IMR-90 (cell line): ENCODE data around the gene SMAD4. TPM values are rescaled to one million over a fixed set of nuclear protein-coding genes. Genes with fewer than 3 reads are reported as not detected.

Experiments
- ATAC-seq: fragments of 200-7000 bp; cut with Tn5 transposase; 2 replicates; pipeline ENCODE4 v1.9.1; 2020; ENCODE audit warnings: low read depth, mild to moderate bottlenecking, moderate library complexity
- BruUV-seq: library from RNA; stranded (reverse); fragments of 400-500 nt; replicated peaks from 2 replicates; lab custom pipeline; 2021; lab: Mats Ljungman, UMichigan
- CTCF ChIA-PET: fragments of 300-600 bp; formaldehyde crosslinking; extraction: SDS; loops from one replicate; lab custom pipeline; 2021; ENCODE audit warnings: antibody characterized with exemption; lab: Yijun Ruan, JAX
- POLR2A ChIA-PET: fragments of 300-600 bp; sonication (Branson Sonifier 250); formaldehyde crosslinking; loops from one replicate; lab custom pipeline; 2022; ENCODE audit warnings: antibody characterized with exemption; ENCODE audit not compliant: unreplicated experiment; lab: Charles Lee
- DNase-seq: peaks from one replicate; pipeline ENCODE4 v3.0.0; 2013
- H2AFZ ChIP-seq: replicated peaks from 2 replicates; pipeline ENCODE3; 2013; ENCODE audit warnings: low read length, mild to moderate bottlenecking; ENCODE audit not compliant: poor library complexity
- H2AK5ac ChIP-seq: 2 replicates; pipeline ENCODE4 v1.6.1; 2013; ENCODE audit warnings: low read depth, low read length, inconsistent platforms
- H2AK9ac ChIP-seq: replicated peaks from 2 replicates; pipeline ENCODE3; 2013; ENCODE audit warnings: mild to moderate bottlenecking, low read depth, low read length, moderate library complexity; ENCODE audit not compliant: poor library complexity
- H2BK120ac ChIP-seq: 2 replicates; pipeline ENCODE4 v1.6.1; 2013; ENCODE audit warnings: low read depth, low read length, inconsistent platforms
- H2BK15ac ChIP-seq: 3 replicates; pipeline ENCODE4 v1.6.1; 2013; ENCODE audit warnings: low read depth, low read length, inconsistent platforms
- H2BK20ac ChIP-seq: 2 replicates; pipeline ENCODE4 v1.6.1; 2013; ENCODE audit warnings: low read depth, mild to moderate bottlenecking, inconsistent platforms, low read length, moderate library complexity
- H2BK5ac ChIP-seq: 2 replicates; pipeline ENCODE4 v1.6.1; 2013; ENCODE audit warnings: mild to moderate bottlenecking, low read depth, low read length, inconsistent platforms; ENCODE audit not compliant: poor library complexity, severe bottlenecking
- H3K14ac ChIP-seq: replicated peaks from 2 replicates; pipeline ENCODE4 v1.6.1; 2013; ENCODE audit warnings: low read depth, low read length, inconsistent platforms
- H3K18ac ChIP-seq: 2 replicates; pipeline ENCODE4 v1.6.1; 2013; ENCODE audit warnings: low read depth, low read length, control low read depth
- H3K23ac ChIP-seq: 2 replicates; pipeline ENCODE4 v1.6.1; 2013; ENCODE audit warnings: low read depth, low read length, inconsistent platforms
- H3K27ac ChIP-seq: 2 replicates; pipeline ENCODE4 v1.5.1; 2013; ENCODE audit warnings: mild to moderate bottlenecking, control low read depth, low read length; ENCODE audit not compliant: insufficient read depth
- H3K27me3 ChIP-seq: 2 replicates; pipeline ENCODE4 v1.6.1; 2013; ENCODE audit warnings: low read length; ENCODE audit not compliant: control insufficient read depth, insufficient read depth
- H3K36me3 ChIP-seq: 2 replicates; pipeline ENCODE4 v1.6.1; 2013; ENCODE audit warnings: low read length, mixed read lengths; ENCODE audit not compliant: control insufficient read depth, insufficient read depth
- H3K4ac ChIP-seq: 2 replicates; pipeline ENCODE4 v1.6.1; 2013; ENCODE audit warnings: low read depth, low read length, inconsistent platforms
- H3K4me1 ChIP-seq: 2 replicates; pipeline ENCODE4 v1.6.1; 2013; ENCODE audit warnings: low read length, mixed read lengths; ENCODE audit not compliant: control insufficient read depth, insufficient read depth
- H3K4me2 ChIP-seq: 2 replicates; pipeline ENCODE4 v1.6.1; 2013; ENCODE audit warnings: low read depth, mild to moderate bottlenecking, control low read depth, low read length, moderate library complexity
- H3K4me3 ChIP-seq: 2 replicates; pipeline ENCODE4 v1.5.1; 2013; ENCODE audit warnings: low read depth, mild to moderate bottlenecking, control low read depth, low read length, moderate library complexity; ENCODE audit not compliant: insufficient read depth
- H3K56ac ChIP-seq: 2 replicates; pipeline ENCODE4 v1.6.1; 2013; ENCODE audit warnings: low read length, inconsistent platforms; ENCODE audit not compliant: insufficient read depth; ENCODE audit errors: extremely low read depth
- H3K79me1 ChIP-seq, 2 experiments: 2 replicates each; pipeline ENCODE4 v1.6.1; 2013; ENCODE audit warnings: low read length in 2 of 2, inconsistent platforms in 1 of 2, low read depth in 1 of 2
- H3K9ac ChIP-seq: 2 replicates; pipeline ENCODE4 v1.6.1; 2013; ENCODE audit warnings: low read depth, low read length, control low read depth
- H3K9me1 ChIP-seq: 2 replicates; pipeline ENCODE4 v1.6.1; 2013; ENCODE audit warnings: low read length, inconsistent platforms; ENCODE audit not compliant: insufficient read depth
- H3K9me3 ChIP-seq: 2 replicates; pipeline ENCODE4 v1.6.1; 2013; ENCODE audit warnings: low read length; ENCODE audit not compliant: control insufficient read depth, insufficient read depth
- H4K20me1 ChIP-seq: 2 replicates; pipeline ENCODE4 v1.6.1; 2013; ENCODE audit warnings: low read length, inconsistent platforms; ENCODE audit not compliant: insufficient read depth
- H4K5ac ChIP-seq: 2 replicates; pipeline ENCODE4 v1.6.1; 2013; ENCODE audit warnings: mild to moderate bottlenecking, low read depth, low read length, control low read depth
- H4K8ac ChIP-seq, 2 experiments: 2 replicates each; pipeline ENCODE4 v1.6.1; 2013; ENCODE audit warnings: low read depth in 2 of 2, low read length in 2 of 2, control low read depth in 1 of 2, inconsistent platforms in 1 of 2
- H4K91ac ChIP-seq: 2 replicates; pipeline ENCODE4 v1.6.1; 2013; ENCODE audit warnings: low read depth, low read length, inconsistent platforms; ENCODE audit not compliant: insufficient read depth
- BHLHE40 ChIP-seq: fragments of 150-350 bp; IDR thresholded peaks from 2 replicates; pipeline ENCODE4 v1.6.1; 2016; ENCODE audit warnings: mild to moderate bottlenecking, low read depth, low read length
- CEBPB ChIP-seq: IDR thresholded peaks from 2 replicates; pipeline ENCODE4 v1.6.1; 2012; ENCODE audit warnings: low read depth, low read length, improper control_type of control experiment
- CHD1 ChIP-seq: IDR thresholded peaks from 2 replicates; pipeline ENCODE4 v1.6.1; 2012; ENCODE audit warnings: low read depth, low read length, improper control_type of control experiment
- CTCF ChIP-seq: conservative IDR thresholded peaks from 2 replicates; pipeline ENCODE4 v1.5.1; 2012; ENCODE audit warnings: mild to moderate bottlenecking, low read depth, low read length, improper control_type of control experiment
- ELK1 ChIP-seq: fragments of 150-350 bp; IDR thresholded peaks from 2 replicates; pipeline ENCODE4 v1.6.1; 2016; ENCODE audit warnings: low read depth, mild to moderate bottlenecking, low read length, moderate library complexity, borderline replicate concordance
- FOS ChIP-seq: fragments of 150-350 bp; IDR thresholded peaks from 2 replicates; pipeline ENCODE4 v1.6.1; 2016; ENCODE audit warnings: low read depth, low read length
- MAFK ChIP-seq: IDR thresholded peaks from 2 replicates; pipeline ENCODE4 v1.6.1; 2012; ENCODE audit warnings: low read depth, low read length, improper control_type of control experiment
- MAZ ChIP-seq: IDR thresholded peaks from 2 replicates; pipeline ENCODE4 v1.6.1; 2012; ENCODE audit warnings: low read depth, mild to moderate bottlenecking, low read length, improper control_type of control experiment, moderate library complexity, borderline replicate concordance
- MXI1 ChIP-seq: IDR thresholded peaks from 2 replicates; pipeline ENCODE4 v1.6.1; 2012; ENCODE audit warnings: low read depth, mild to moderate bottlenecking, low read length, moderate library complexity, borderline replicate concordance
- POLR2A ChIP-seq: IDR thresholded peaks from 2 replicates; pipeline ENCODE4 v1.6.1; 2012; ENCODE audit warnings: mild to moderate bottlenecking, low read depth, low read length
- RAD21 ChIP-seq: IDR thresholded peaks from 2 replicates; pipeline ENCODE4 v1.6.1; 2012; ENCODE audit warnings: low read length, improper control_type of control experiment
- RCOR1 ChIP-seq: IDR thresholded peaks from 2 replicates; pipeline ENCODE4 v1.6.1; 2012; ENCODE audit warnings: mild to moderate bottlenecking, low read length, improper control_type of control experiment; ENCODE audit not compliant: insufficient replicate concordance
- RFX5 ChIP-seq: IDR thresholded peaks from 2 replicates; pipeline ENCODE4 v1.8.0; 2012; ENCODE audit warnings: low read depth, mild to moderate bottlenecking, low read length, moderate library complexity
- SMC3 ChIP-seq: fragments of 150-350 bp; IDR thresholded peaks from 2 replicates; pipeline ENCODE4 v1.6.1; 2016; ENCODE audit warnings: low read depth, mild to moderate bottlenecking, antibody characterized with exemption, low read length, moderate library complexity
- dilution Hi-C: fragments of 300-500 bp; cut with HindIII; formaldehyde crosslinking; loops from one replicate; pipeline ENCODE4 v1.14.3; 2018; ENCODE audit warnings: low sequenced_read_pairs; ENCODE audit not compliant: unreplicated experiment
- in situ Hi-C: fragments of 300-500 bp; cut with MboI; formaldehyde crosslinking; loops from 3 replicates; pipeline ENCODE4 v1.14.3; 2019; ENCODE audit warnings: low sequenced_read_pairs, inconsistent platforms, mixed read lengths
- intact Hi-C: fragments of 100-400 bp; cut with micrococcal nuclease; formaldehyde crosslinking; loops from 2 replicates; pipeline ENCODE4 v1.10.0; 2022
- polyA plus RNA-seq, 3 experiments: library from polyadenylated mRNA; depleted of rRNA; stranded (reverse); fragments of >200 nt; gene quantifications; 2 replicates each; pipeline ENCODE4 v1.2.3, GENCODE V29; 2012; ENCODE audit warnings: low replicate concordance in 1 of 3
- total RNA-seq: library from RNA; depleted of rRNA; stranded (reverse); fragments of >200 nt; gene quantifications from 2 replicates; pipeline ENCODE4 v1.2.3, GENCODE V29; 2012
- TF ChIP-seq, protein P1 (sequence below): fragments of 150-350 bp; IDR thresholded peaks from 2 replicates; pipeline ENCODE4 v1.6.1; 2017; ENCODE audit warnings: mild to moderate bottlenecking, antibody characterized with exemption, low read length, low read depth

Gene SMAD4
- total and polyA plus RNA-seq, 2 of the 4 experiments (the other 2 are of a cell fraction): 57.6 to 145 TPM

DNA sequence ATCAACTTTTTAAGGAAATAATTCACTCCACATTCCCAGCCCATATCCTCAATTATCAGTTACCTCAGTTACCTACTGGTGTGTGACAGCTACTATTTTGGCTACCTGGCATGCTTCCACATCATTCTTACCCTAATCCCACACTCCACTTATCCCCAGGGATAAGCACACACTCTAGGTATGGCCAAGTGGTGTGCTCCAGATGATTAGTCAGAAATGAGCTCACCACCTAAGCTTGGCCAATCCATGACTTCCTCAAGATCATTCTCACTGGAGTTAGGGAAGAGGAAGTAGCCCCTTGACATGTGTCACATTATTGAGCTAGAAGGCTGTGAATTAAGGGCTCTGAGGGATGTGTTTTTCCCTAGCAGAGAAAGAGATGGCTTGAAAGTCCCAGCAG, 20.9 kb upstream of the SMAD4 start:
- no peak overlapping the region for H4K91ac ChIP-seq
- H2BK20ac ChIP-seq: no peak overlapping the region
- no peaks in the 10 kb centered on the region for H3K4me1 ChIP-seq
- H3K9me1 ChIP-seq: no peaks in the 10 kb centered on the region
- intact Hi-C loops (no loop called here), dilution Hi-C loops (no loop called here), in situ Hi-C loops (no loop called here)
- ATAC-seq (no peak), DNase-seq (peak; percentile 21)
- no peaks in the 10 kb centered on the region for H3K79me1 ChIP-seq
- no TSS peak for BruUV-seq
- CTCF ChIA-PET: interaction anchor here (0.6 to 1.6 kb wide), 2 partner anchors 16 to 76 kb away, joined by 4 read pairs; no protein-coding TSS in a partner anchor
- no peak overlapping the region for H4K8ac ChIP-seq
- no peak overlapping the region for H3K9ac ChIP-seq
- H3K36me3 ChIP-seq: no peaks in the 10 kb centered on the region
- no peak overlapping the region for H4K5ac ChIP-seq
- H3K4me2 ChIP-seq: no peak overlapping the region
- H2AK9ac ChIP-seq: no peak overlapping the region
- no peaks in the 10 kb centered on the region for H3K27me3 ChIP-seq
- no peak overlapping the region for H3K4me3 ChIP-seq
- no peak overlapping the region for H2AFZ ChIP-seq
- TF ChIP-seq POLR2A: no peak
- no peak for TF ChIP-seq CHD1
- no peak for TF ChIP-seq MXI1
- TF ChIP-seq BHLHE40: no peak
- TF ChIP-seq RFX5: no peak
- TF ChIP-seq MAFK: no peak
- TF ChIP-seq MAZ: no peak
- no peak for TF ChIP-seq CEBPB
- no peak for TF ChIP-seq RCOR1
- TF ChIP-seq SMC3: no peak
- TF ChIP-seq, protein P1, sequence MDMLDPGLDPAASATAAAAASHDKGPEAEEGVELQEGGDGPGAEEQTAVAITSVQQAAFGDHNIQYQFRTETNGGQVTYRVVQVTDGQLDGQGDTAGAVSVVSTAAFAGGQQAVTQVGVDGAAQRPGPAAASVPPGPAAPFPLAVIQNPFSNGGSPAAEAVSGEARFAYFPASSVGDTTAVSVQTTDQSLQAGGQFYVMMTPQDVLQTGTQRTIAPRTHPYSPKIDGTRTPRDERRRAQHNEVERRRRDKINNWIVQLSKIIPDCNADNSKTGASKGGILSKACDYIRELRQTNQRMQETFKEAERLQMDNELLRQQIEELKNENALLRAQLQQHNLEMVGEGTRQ: no peak
- TF ChIP-seq FOS: no peak
- TF ChIP-seq CTCF: no peak
- TF ChIP-seq ELK1: no peak
- TF ChIP-seq RAD21: no peak
- no peak overlapping the region for H2BK120ac ChIP-seq
- H4K20me1 ChIP-seq: no peaks in the 10 kb centered on the region
- H3K14ac ChIP-seq: no peak overlapping the region
- no peak overlapping the region for H3K18ac ChIP-seq
- no peak overlapping the region for H2BK5ac ChIP-seq
- H3K23ac ChIP-seq: no peak overlapping the region
- H3K27ac ChIP-seq: no peak overlapping the region
- H3K56ac ChIP-seq: no peak overlapping the region
- POLR2A ChIA-PET: no interaction called here
- H2AK5ac ChIP-seq: no peak overlapping the region
- H3K4ac ChIP-seq: no peak overlapping the region
- H3K9me3 ChIP-seq: no peaks in the 10 kb centered on the region
- no peak overlapping the region for H2BK15ac ChIP-seq
